Suprapubic skin (tissue), 4 donors: Measurements from ENCODE around the gene OR13A1.
"Not testable (repeated sequence)": the region's sequence is repeated elsewhere in the genome, so short reads cannot be mapped to it uniquely, and the experiment has no call there.

Experiments
- EP300 ChIP-seq: sonication (generic); formaldehyde crosslinking; IDR thresholded peaks from one replicate; pipeline ENCODE4 v1.6.1; 2017; ENCODE audit warnings: antibody characterized with exemption
- POLR2AphosphoS5 ChIP-seq, 3 donors: sonication (generic); formaldehyde crosslinking; IDR thresholded peaks; one replicate each; pipeline ENCODE4 v1.6.1; 2017; ENCODE audit warnings: antibody characterized with exemption in 3 of 3
- TF ChIP-seq, protein P1 (sequence below), 2 donors: fragments of 200-600 bp in 1 of 2; fragments of 450-650 bp in 1 of 2; sonication (generic) in 1 of 2; IDR thresholded peaks; one replicate each; pipeline ENCODE4 v1.5.1; 2016 to 2019; ENCODE audit warnings: antibody characterized with exemption in 2 of 2, mild to moderate bottlenecking in 1 of 2, moderate library complexity in 1 of 2

DNA sequence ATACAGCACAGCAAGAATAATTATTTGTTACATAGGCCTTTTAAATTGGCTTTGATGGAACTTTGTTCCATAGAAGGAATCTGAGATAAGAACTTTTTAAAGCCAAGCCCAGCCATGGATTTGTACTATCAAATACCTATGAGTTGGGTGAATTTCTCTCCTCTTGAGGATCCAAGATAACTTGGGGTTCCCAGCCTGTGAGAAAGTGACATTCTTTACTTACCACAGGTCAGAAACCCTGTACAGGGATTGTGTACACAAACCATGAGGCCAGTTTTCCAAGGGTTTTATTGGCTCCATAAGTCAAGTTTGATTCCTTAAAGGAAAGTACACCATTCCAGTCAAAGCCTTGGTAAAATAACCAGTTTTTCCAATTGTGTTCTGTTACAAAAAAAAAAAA, 39.3 kb downstream of the OR13A1 start:
- TF ChIP-seq, protein P1, sequence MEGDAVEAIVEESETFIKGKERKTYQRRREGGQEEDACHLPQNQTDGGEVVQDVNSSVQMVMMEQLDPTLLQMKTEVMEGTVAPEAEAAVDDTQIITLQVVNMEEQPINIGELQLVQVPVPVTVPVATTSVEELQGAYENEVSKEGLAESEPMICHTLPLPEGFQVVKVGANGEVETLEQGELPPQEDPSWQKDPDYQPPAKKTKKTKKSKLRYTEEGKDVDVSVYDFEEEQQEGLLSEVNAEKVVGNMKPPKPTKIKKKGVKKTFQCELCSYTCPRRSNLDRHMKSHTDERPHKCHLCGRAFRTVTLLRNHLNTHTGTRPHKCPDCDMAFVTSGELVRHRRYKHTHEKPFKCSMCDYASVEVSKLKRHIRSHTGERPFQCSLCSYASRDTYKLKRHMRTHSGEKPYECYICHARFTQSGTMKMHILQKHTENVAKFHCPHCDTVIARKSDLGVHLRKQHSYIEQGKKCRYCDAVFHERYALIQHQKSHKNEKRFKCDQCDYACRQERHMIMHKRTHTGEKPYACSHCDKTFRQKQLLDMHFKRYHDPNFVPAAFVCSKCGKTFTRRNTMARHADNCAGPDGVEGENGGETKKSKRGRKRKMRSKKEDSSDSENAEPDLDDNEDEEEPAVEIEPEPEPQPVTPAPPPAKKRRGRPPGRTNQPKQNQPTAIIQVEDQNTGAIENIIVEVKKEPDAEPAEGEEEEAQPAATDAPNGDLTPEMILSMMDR (IDR thresholded peaks at IDR 0.05) = not testable (repeated sequence)
- not testable (repeated sequence) for TF ChIP-seq EP300; POLR2AphosphoS5 (IDR thresholded peaks at IDR 0.05)
